ENCODE data around the gene GUF1. TPM values are rescaled to one million over a fixed set of nuclear protein-coding genes. Genes with fewer than 3 reads are reported as not detected.

The GUF1 gene
- polyA plus RNA-seq, 3 donors, result 24.7 to 33.1 (median 32.2) TPM

Other genes starting within 250 kb of the GUF1 start
- gene KCTD8, start 229.6 kb upstream of the GUF1 start, polyA plus RNA-seq (ENCODE audit: insufficient read length in 3 of 3), result 1 to 10 TPM; 2.2 to 5.4 (median 3.3) TPM
- under 1 TPM; 0.22 to 0.53 (median 0.50) TPM for gene YIPF7, start 26.8 kb upstream of the GUF1 start, polyA plus RNA-seq (ENCODE audit: insufficient read length in 3 of 3)
- gene GNPDA2, start 48.1 kb downstream of the GUF1 start, polyA plus RNA-seq (ENCODE audit: insufficient read length in 3 of 3), result 10 to 100 TPM; 24.6 to 29.0 (median 25.2) TPM

All from renal cortex interstitium (tissue), 3 donors.